K562 (cell line): Measurements from ENCODE around the gene GALM. TPM values are rescaled to one million over a fixed set of nuclear protein-coding genes. Genes with fewer than 3 reads are reported as not detected.

Experiments
- ARID3A ChIP-seq: IDR thresholded peaks from 2 replicates; pipeline ENCODE4 v1.6.1; 2012; ENCODE audit warnings: low read depth, low read length, improper control_type of control experiment, borderline replicate concordance
- CTBP1 ChIP-seq: fragments of 450-650 bp; IDR thresholded peaks from 2 replicates; pipeline ENCODE4 v1.6.1; 2016; ENCODE audit warnings: borderline replicate concordance
- MBD2 ChIP-seq: sonication (generic); IDR thresholded peaks from 2 replicates; pipeline ENCODE4 v1.6.1; 2016; ENCODE audit warnings: low read depth, borderline replicate concordance
- SMARCC2 ChIP-seq: fragments of 450-650 bp; IDR thresholded peaks from 2 replicates; pipeline ENCODE4 v1.6.1; 2017; ENCODE audit warnings: antibody characterized with exemption, moderate library complexity, mild to moderate bottlenecking, low read depth
- TAF15 ChIP-seq: fragments of 200-400 bp; formaldehyde crosslinking; IDR thresholded peaks from 2 replicates; pipeline ENCODE4 v1.6.1; 2017; ENCODE audit warnings: mild to moderate bottlenecking, low read depth, low read length, moderate library complexity
- ZBTB17 ChIP-seq: fragments of 450-650 bp; formaldehyde crosslinking; IDR thresholded peaks from 2 replicates; pipeline ENCODE4 v1.4.0; 2020; ENCODE audit warnings: mild to moderate bottlenecking
- ZFX ChIP-seq: sonication (generic); formaldehyde crosslinking; IDR thresholded peaks from 2 replicates; pipeline ENCODE4 v1.8.0; 2022; ENCODE audit warnings: mild to moderate bottlenecking, missing genetic modification reagents, moderate library complexity
- ZKSCAN3 ChIP-seq: fragments of 250-450 bp; sonication (Bioruptor Pico); IDR thresholded peaks from 2 replicates; pipeline ENCODE4 v1.4.0; 2020
- ZSCAN32 ChIP-seq: fragments of 450-650 bp; formaldehyde crosslinking; IDR thresholded peaks from 2 replicates; pipeline ENCODE4 v1.4.0; 2020; ENCODE audit warnings: mild to moderate bottlenecking, moderate library complexity
- polyA plus RNA-seq, 8 experiments: library from polyadenylated mRNA; depleted of rRNA in 4 of 8; stranded (reverse) in 5 of 8; unstranded in 3 of 8; fragments of >200 nt; fragmentation: Nextera tagmentation in 2 of 8; fragmentation: Illumina TruSeq in 1 of 8; extraction: Ambion mirVana in 2 of 8; extraction: Trizol in 1 of 8; gene quantifications; 2 replicates each; pipeline versions ENCODE4 v1.2.1 to v1.2.3, GENCODE V29; 2011 to 2014; ENCODE audit warnings: inconsistent platforms in 1 of 8, missing spikeins in 1 of 8
- total RNA-seq, 7 experiments: library from RNA; depleted of rRNA in 6 of 7; stranded (reverse); fragments of >200 nt in 6 of 7; fragmentation: Illumina TruSeq in 2 of 7; extraction: Trizol in 2 of 7; gene quantifications; 2 replicates each; pipeline versions ENCODE4 v1.2.1 to v1.2.3, GENCODE V29; 2011 to 2021; ENCODE audit warnings: low replicate concordance in 1 of 7
- TF ChIP-seq, protein P1 (sequence below): sonication (generic); formaldehyde crosslinking; IDR thresholded peaks from 2 replicates; pipeline ENCODE4 v1.8.0; 2023; ENCODE audit warnings: missing genetic modification reagents, mild to moderate bottlenecking, borderline replicate concordance
- TF ChIP-seq, protein P2 (sequence below), 2 experiments: fragments of 450-650 bp; formaldehyde crosslinking in 1 of 2; IDR thresholded peaks; 2 replicates each; pipeline versions ENCODE4 v1.4.0 to v1.6.1; 2014 to 2020; ENCODE audit warnings: mild to moderate bottlenecking in 2 of 2, borderline replicate concordance in 1 of 2, low read depth in 1 of 2

Gene GALM
- total and polyA plus RNA-seq, 9 of the 15 experiments (the other 6 are each of a cell fraction or from before 2014, with no cell fraction given), result 22.1 to 51.7 (median 27.9) TPM

GRCh38 chr2:38652431-38653273 lies 13.3 kb upstream of the GALM start (continued):
- TF ChIP-seq, protein P1, sequence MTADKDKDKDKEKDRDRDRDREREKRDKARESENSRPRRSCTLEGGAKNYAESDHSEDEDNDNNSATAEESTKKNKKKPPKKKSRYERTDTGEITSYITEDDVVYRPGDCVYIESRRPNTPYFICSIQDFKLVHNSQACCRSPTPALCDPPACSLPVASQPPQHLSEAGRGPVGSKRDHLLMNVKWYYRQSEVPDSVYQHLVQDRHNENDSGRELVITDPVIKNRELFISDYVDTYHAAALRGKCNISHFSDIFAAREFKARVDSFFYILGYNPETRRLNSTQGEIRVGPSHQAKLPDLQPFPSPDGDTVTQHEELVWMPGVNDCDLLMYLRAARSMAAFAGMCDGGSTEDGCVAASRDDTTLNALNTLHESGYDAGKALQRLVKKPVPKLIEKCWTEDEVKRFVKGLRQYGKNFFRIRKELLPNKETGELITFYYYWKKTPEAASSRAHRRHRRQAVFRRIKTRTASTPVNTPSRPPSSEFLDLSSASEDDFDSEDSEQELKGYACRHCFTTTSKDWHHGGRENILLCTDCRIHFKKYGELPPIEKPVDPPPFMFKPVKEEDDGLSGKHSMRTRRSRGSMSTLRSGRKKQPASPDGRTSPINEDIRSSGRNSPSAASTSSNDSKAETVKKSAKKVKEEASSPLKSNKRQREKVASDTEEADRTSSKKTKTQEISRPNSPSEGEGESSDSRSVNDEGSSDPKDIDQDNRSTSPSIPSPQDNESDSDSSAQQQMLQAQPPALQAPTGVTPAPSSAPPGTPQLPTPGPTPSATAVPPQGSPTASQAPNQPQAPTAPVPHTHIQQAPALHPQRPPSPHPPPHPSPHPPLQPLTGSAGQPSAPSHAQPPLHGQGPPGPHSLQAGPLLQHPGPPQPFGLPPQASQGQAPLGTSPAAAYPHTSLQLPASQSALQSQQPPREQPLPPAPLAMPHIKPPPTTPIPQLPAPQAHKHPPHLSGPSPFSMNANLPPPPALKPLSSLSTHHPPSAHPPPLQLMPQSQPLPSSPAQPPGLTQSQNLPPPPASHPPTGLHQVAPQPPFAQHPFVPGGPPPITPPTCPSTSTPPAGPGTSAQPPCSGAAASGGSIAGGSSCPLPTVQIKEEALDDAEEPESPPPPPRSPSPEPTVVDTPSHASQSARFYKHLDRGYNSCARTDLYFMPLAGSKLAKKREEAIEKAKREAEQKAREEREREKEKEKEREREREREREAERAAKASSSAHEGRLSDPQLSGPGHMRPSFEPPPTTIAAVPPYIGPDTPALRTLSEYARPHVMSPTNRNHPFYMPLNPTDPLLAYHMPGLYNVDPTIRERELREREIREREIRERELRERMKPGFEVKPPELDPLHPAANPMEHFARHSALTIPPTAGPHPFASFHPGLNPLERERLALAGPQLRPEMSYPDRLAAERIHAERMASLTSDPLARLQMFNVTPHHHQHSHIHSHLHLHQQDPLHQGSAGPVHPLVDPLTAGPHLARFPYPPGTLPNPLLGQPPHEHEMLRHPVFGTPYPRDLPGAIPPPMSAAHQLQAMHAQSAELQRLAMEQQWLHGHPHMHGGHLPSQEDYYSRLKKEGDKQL (CRISPR knock-in tag), result no peak
- TF ChIP-seq TAF15, result no peak
- TF ChIP-seq ARID3A, result peak; percentile 65; the same call in 1 of the 2 replicates
- TF ChIP-seq MBD2, result 0 out of 2 replicates have a peak, but pooled peaks have one; percentile 52
- no peak for TF ChIP-seq ZBTB17 (CRISPR knock-in tag)
- peak; percentile 70; the same call in 1 of the 2 replicates for TF ChIP-seq CTBP1
- TF ChIP-seq SMARCC2, result peak; percentile 86
- TF ChIP-seq, protein P2, sequence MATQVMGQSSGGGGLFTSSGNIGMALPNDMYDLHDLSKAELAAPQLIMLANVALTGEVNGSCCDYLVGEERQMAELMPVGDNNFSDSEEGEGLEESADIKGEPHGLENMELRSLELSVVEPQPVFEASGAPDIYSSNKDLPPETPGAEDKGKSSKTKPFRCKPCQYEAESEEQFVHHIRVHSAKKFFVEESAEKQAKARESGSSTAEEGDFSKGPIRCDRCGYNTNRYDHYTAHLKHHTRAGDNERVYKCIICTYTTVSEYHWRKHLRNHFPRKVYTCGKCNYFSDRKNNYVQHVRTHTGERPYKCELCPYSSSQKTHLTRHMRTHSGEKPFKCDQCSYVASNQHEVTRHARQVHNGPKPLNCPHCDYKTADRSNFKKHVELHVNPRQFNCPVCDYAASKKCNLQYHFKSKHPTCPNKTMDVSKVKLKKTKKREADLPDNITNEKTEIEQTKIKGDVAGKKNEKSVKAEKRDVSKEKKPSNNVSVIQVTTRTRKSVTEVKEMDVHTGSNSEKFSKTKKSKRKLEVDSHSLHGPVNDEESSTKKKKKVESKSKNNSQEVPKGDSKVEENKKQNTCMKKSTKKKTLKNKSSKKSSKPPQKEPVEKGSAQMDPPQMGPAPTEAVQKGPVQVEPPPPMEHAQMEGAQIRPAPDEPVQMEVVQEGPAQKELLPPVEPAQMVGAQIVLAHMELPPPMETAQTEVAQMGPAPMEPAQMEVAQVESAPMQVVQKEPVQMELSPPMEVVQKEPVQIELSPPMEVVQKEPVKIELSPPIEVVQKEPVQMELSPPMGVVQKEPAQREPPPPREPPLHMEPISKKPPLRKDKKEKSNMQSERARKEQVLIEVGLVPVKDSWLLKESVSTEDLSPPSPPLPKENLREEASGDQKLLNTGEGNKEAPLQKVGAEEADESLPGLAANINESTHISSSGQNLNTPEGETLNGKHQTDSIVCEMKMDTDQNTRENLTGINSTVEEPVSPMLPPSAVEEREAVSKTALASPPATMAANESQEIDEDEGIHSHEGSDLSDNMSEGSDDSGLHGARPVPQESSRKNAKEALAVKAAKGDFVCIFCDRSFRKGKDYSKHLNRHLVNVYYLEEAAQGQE (IDR thresholded peaks at IDR 0.05; ENCODE audit: borderline replicate concordance), result peak; percentile 20; the same call in 1 of the 2 replicates
- TF ChIP-seq, protein P2 (CRISPR knock-in tag; IDR thresholded peaks at IDR 0.05; ENCODE audit: low read depth), result no peak
- no peak for TF ChIP-seq ZSCAN32 (CRISPR knock-in tag)
- peak; percentile 51 for TF ChIP-seq ZFX (CRISPR knock-in tag)
- no peak for TF ChIP-seq ZKSCAN3 (CRISPR knock-in tag)
